ENCODE results near the gene PRF1. TPM values are rescaled to one million over a fixed set of nuclear protein-coding genes. Genes with fewer than 3 reads are reported as not detected.

Gene PRF1
- total RNA-seq, 1 experiment from 2014 or later: 6.4 TPM

DNA sequence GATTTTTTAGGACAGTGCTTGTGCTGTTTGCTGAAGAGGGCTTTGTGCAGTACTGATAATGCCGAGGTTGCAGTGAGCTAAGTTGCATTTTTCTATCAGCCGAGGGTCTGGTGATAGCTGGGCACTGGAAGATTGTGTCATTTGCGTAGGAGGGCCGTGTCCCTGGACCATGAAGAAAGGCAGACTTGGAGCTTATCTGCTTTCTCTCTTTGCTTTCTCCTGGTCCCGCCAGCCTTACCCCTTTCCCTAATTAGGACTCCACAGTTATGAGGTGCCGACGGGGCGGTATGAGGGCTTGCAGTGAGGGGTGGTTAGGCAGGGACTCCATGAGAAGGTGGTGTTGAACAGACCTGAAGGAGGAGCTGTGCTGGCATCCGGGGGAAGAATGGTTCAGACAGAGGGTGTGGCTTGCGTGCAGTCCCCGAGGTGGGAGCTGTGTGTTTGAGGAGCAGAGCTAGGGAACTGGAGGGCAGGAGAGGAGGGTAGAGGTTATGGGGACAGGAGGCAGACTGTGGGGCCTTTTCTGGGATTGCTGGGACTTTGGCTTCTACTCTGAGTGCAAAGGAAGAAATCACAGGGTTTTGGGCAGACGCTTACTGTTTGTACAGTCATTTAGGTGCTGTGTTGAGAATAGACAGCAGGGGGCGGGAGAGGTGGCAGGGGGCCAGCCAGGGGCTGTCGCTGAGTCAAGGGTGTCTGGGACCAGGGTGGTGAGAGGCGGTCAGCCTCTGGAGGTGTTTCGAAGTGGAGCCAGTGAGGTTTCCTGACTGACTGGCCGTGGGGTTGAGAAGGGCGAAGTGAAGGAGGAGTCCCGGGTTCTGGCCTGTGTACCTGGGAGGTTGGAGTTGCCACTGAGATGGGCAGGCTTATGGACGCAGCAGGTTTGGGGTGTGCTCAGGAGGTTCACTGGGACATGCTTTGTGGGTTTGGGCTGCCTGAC lies 43.4 kb downstream of the PRF1 start:
- Histone ChIP-seq H3K9me3 (ENCODE audit: control insufficient read depth in 1 of 2, insufficient read depth in 1 of 2, low read depth in 1 of 2, low read length in 2 of 2) (no peaks in the 10 kb centered on the region), H3K4me2 (ENCODE audit: low read length) (peak overlapping the region; percentile 79), H3K4me1 (ENCODE audit: control insufficient read depth in 1 of 2, insufficient read depth in 2 of 2, low read length in 2 of 2) (peaks cover 19 to 86% of the 10 kb centered on the region in 2 experiments), H2AFZ (ENCODE audit: low read depth, low read length, poor library complexity, severe bottlenecking) (no peak overlapping the region), H3K9ac (ENCODE audit: low read length) (peak overlapping the region; percentile 57), H3K27ac (ENCODE audit: low read depth, low read length) (peak overlapping the region; percentile 52), H3K27me3 (ENCODE audit: insufficient read depth, low read length) (no peaks in the 10 kb centered on the region), H4K20me1 (ENCODE audit: insufficient read depth) (no peaks in the 10 kb centered on the region), H3K9me2 (ENCODE audit: insufficient read depth) (no peaks in the 10 kb centered on the region), H3K36me3 (ENCODE audit: control insufficient read depth in 1 of 2, insufficient read depth in 2 of 2, low read length in 2 of 2) (0 out of 4 replicates have a peak, but pooled peaks cover 0 to 3% of the 10 kb centered on the region in 2 experiments), H3K4me3 (replicated peaks in 1 of 2; ENCODE audit: low read depth in 1 of 2, low read length in 2 of 2) (peak overlapping the region; percentile 15 to 48), H3K79me2 (ENCODE audit: insufficient read depth, low read length) (peaks cover 11% of the 10 kb centered on the region; the same call in 1 of the 2 replicates)
- intact Hi-C loops (cut with micrococcal nuclease): loop anchor here (1.0 to 5.0 kb wide), 3 partner anchors 113 to 322 kb away; partner anchors contain the start of gene ADAMTS14
- ChIA-PET CTCF (interaction anchor here (0.6 to 1.3 kb wide), 15 partner anchors 8 to 201 kb away, joined by 3 to 9 read pairs (median 4); no protein-coding TSS in a partner anchor), POLR2A (interaction anchor here (1.0 kb wide), 1 partner anchor 14 kb away, joined by 4 read pairs; no protein-coding TSS in a partner anchor), RAD21 (ENCODE audit: low non-redundant PET in 1 of 2, low total read pairs in 2 of 2, uncharacterized antibody in 2 of 2, unreplicated experiment in 2 of 2) (interaction anchor here (0.5 to 1.4 kb wide), 3 partner anchors 16 to 22 kb away, joined by 3 to 4 read pairs (median 3); no protein-coding TSS in a partner anchor)
- DNase-seq (ENCODE audit: low read depth, low spot score): peak; percentile 65
- no TSS peak for BruUV-seq (replicated peaks)
- ATAC-seq: peak; percentile 92
- TF ChIP-seq EZH2 (IDR thresholded peaks at IDR 0.05) (no peak), MAX (IDR thresholded peaks at IDR 0.05) (no peak), FOSL1 (IDR thresholded peaks at IDR 0.05; ENCODE audit: low read depth) (no peak), CEBPB (IDR thresholded peaks at IDR 0.05; ENCODE audit: low read depth) (no peak), CTCF (IDR thresholded peaks at IDR 0.05 in 2 of 3, conservative IDR thresholded peaks at IDR 0.05 in 1 of 3; ENCODE audit: borderline replicate concordance in 1 of 3, insufficient read depth in 1 of 3, low read depth in 2 of 3, low read length in 2 of 3) (peak; percentile 51 to 90 (median 66)), REST (IDR thresholded peaks at IDR 0.05; ENCODE audit: low read depth) (no peak), YY1 (IDR thresholded peaks at IDR 0.05; ENCODE audit: extremely low read depth, insufficient replicate concordance, low read depth, low read length) (no peak), SIN3A (IDR thresholded peaks at IDR 0.05; ENCODE audit: low read depth) (no peak), EZH2phosphoT487 (IDR thresholded peaks at IDR 0.05; ENCODE audit: borderline replicate concordance) (no peak), SRF (IDR thresholded peaks at IDR 0.05; ENCODE audit: low read depth) (no peak), ZNF274 (IDR thresholded peaks at IDR 0.05; ENCODE audit: low read depth, low read length) (no peak), POLR2AphosphoS5 (IDR thresholded peaks at IDR 0.05; ENCODE audit: low read depth, low read length) (peak; percentile 55), ATF3 (IDR thresholded peaks at IDR 0.05) (no peak), POLR2A (IDR thresholded peaks at IDR 0.05; ENCODE audit: borderline replicate concordance, extremely low read depth, insufficient read depth, insufficient read length) (no peak), SP1 (IDR thresholded peaks at IDR 0.05; ENCODE audit: low read depth) (no peak), JUND (IDR thresholded peaks at IDR 0.05) (no peak)
- TF ChIP-seq, protein P1, sequence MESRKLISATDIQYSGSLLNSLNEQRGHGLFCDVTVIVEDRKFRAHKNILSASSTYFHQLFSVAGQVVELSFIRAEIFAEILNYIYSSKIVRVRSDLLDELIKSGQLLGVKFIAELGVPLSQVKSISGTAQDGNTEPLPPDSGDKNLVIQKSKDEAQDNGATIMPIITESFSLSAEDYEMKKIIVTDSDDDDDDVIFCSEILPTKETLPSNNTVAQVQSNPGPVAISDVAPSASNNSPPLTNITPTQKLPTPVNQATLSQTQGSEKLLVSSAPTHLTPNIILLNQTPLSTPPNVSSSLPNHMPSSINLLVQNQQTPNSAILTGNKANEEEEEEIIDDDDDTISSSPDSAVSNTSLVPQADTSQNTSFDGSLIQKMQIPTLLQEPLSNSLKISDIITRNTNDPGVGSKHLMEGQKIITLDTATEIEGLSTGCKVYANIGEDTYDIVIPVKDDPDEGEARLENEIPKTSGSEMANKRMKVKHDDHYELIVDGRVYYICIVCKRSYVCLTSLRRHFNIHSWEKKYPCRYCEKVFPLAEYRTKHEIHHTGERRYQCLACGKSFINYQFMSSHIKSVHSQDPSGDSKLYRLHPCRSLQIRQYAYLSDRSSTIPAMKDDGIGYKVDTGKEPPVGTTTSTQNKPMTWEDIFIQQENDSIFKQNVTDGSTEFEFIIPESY (IDR thresholded peaks at IDR 0.05; ENCODE audit: extremely low read depth, insufficient replicate concordance, low read length): no peak
